Body of pancreas (tissue), 4 donors: ENCODE results near the gene MIEF1. TPM values are rescaled to one million over a fixed set of nuclear protein-coding genes. Genes with fewer than 3 reads are reported as not detected.

Experiments used
- ATAC-seq: fragments of 150-250 bp; one replicate; pipeline ENCODE4 v1.9.1; 2016
- DNase-seq, 4 donors: peaks; one replicate each; pipeline ENCODE4 v3.0.0-alpha.2; 2019
- H3K27ac ChIP-seq, 4 donors: fragments of 200-600 bp; sonication (generic); 1 replicate in 3 of 4; 2 replicates in 1 of 4; pipeline versions ENCODE4 v1.5.1 to v1.6.1; 2016 to 2019; ENCODE audit warnings: mild to moderate bottlenecking in 1 of 4, mixed read lengths in 1 of 4, moderate library complexity in 1 of 4
- H3K27me3 ChIP-seq, 2 donors: fragments of 200-600 bp; sonication (generic); one replicate each; pipeline ENCODE4 v1.6.0; 2016; ENCODE audit warnings: mild to moderate bottlenecking in 1 of 2
- H3K36me3 ChIP-seq, 2 donors: fragments of 200-600 bp; sonication (generic); replicated peaks in 1 of 2; 2 replicates each; pipeline ENCODE4 v1.5.1; 2016; ENCODE audit warnings: low read depth in 2 of 2; ENCODE audit not compliant: insufficient read depth in 1 of 2
- H3K4me1 ChIP-seq: fragments of 200-600 bp; sonication (generic); one replicate; pipeline ENCODE4 v1.6.0; 2016
- H3K4me3 ChIP-seq, 2 donors: fragments of 200-600 bp; sonication (generic); 1 replicate in 1 of 2; 2 replicates in 1 of 2; pipeline ENCODE4 v1.5.1; 2016 to 2019
- H3K9me3 ChIP-seq, 3 donors: fragments of 200-600 bp; sonication (generic); 1 replicate in 2 of 3; 2 replicates in 1 of 3; pipeline ENCODE4 v1.5.1; 2016
- POLR2A ChIP-seq, 3 donors: fragments of 450-650 bp; IDR thresholded peaks; one replicate each; pipeline ENCODE4 v1.6.1; 2016; ENCODE audit warnings: antibody characterized with exemption in 3 of 3, mild to moderate bottlenecking in 2 of 3
- WGBS, 2 donors: methylation state at CpG; one replicate each; pipeline ENCODE4 v1.1.5; 2017; 5-methylcytosine and 5-hydroxymethylcytosine counted together
- intact Hi-C: fragments of 100-400 bp; cut with DNase I; formaldehyde crosslinking; loops from one replicate; pipeline ENCODE4 v1.15.1; 2023
- total RNA-seq, 2 donors: library from RNA; depleted of rRNA; stranded (reverse); fragments of >200 nt; gene quantifications; one replicate each; pipeline ENCODE4 v1.1.0, GENCODE V29; 2016
- TF ChIP-seq, protein P1 (sequence below), 7 experiments: fragments of 450-650 bp in 4 of 7; fragments of 200-600 bp in 3 of 7; sonication (generic) in 3 of 7; IDR thresholded peaks; one replicate each; pipeline ENCODE4 v1.5.1; 2016 to 2019; ENCODE audit warnings: antibody characterized with exemption in 7 of 7

The MIEF1 gene
- total RNA-seq, 2 donors from 2014 or later: 9.1 to 14.8 TPM

DNA sequence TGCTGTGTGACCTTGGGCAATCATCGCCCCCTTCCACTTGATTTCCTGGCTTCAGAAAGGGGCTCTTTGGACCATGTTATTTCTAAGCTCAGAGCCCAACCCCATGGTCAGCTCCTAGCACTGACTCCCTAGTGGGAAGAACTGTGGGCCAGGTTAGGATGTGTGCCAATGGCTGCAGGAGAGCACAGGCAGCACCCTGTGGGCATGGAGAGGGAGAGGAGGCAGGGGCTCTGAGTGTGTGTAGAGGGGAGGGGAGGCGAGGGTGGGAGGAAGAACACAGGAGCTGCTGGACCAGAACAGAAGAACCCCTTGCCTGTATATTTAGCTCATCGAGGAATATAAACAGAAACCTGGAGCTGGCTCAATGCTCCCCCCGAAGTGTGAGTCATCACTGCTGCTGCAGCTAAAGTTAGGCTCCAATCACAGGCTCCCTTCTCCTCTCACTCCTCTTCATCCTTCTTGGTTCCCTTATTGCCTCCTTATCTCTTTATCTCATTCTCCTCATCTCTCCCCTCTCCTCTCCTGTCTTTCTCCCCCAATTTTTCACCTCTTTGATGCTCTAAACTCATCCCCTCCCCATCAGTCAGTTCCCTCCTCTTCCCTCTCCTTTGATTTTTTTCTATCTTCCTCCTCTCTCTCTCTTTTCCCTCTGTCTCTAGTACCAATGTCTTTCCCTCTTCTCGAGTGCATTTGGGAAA is 44.9 kb downstream of the MIEF1 start:
- intact Hi-C loops: no loop called here
- H3K36me3 ChIP-seq: no peaks in the 10 kb centered on the region
- WGBS, 2 donors: 32% methylated on average over 5 of the region's 5 CpGs
- no peaks in the 10 kb centered on the region for H3K9me3 ChIP-seq
- ATAC-seq: no peak
- H3K4me1 ChIP-seq: no peaks in the 10 kb centered on the region
- no peak overlapping the region for H3K4me3 ChIP-seq
- TF ChIP-seq POLR2A (IDR thresholded peaks at IDR 0.05): no peak
- TF ChIP-seq, protein P1, sequence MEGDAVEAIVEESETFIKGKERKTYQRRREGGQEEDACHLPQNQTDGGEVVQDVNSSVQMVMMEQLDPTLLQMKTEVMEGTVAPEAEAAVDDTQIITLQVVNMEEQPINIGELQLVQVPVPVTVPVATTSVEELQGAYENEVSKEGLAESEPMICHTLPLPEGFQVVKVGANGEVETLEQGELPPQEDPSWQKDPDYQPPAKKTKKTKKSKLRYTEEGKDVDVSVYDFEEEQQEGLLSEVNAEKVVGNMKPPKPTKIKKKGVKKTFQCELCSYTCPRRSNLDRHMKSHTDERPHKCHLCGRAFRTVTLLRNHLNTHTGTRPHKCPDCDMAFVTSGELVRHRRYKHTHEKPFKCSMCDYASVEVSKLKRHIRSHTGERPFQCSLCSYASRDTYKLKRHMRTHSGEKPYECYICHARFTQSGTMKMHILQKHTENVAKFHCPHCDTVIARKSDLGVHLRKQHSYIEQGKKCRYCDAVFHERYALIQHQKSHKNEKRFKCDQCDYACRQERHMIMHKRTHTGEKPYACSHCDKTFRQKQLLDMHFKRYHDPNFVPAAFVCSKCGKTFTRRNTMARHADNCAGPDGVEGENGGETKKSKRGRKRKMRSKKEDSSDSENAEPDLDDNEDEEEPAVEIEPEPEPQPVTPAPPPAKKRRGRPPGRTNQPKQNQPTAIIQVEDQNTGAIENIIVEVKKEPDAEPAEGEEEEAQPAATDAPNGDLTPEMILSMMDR (IDR thresholded peaks at IDR 0.05): no peak
- no peak for DNase-seq
- H3K27ac ChIP-seq: no peak overlapping the region
- H3K27me3 ChIP-seq: peaks cover 0 to 4% of the 10 kb centered on the region in 2 donors

DNA sequence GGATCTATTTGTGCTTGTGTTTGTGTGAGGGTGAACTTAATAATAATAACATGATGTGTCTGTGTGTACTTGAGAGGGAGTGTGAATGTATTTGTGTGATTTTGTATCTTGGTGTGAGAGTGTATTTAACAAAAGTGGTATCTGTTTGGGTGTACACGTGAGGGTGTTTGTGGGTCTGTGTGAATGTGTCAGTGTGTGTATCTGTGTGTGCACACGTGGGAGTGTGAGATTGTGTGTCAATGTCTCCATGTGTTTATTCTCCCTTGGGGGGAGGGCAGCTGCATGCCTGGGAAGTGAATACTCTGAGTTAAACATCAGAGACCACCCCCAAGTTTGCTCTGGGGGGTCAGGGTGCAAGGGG is 45.5 kb downstream of the MIEF1 start:
- Histone ChIP-seq H3K36me3 (no peaks in the 10 kb centered on the region), H3K27ac (no peak overlapping the region), H3K4me3 (no peak overlapping the region), H3K9me3 (no peaks in the 10 kb centered on the region), H3K27me3 (peaks cover 0 to 4% of the 10 kb centered on the region in 2 donors), H3K4me1 (no peaks in the 10 kb centered on the region)
- DNase-seq (no peak), ATAC-seq (no peak)
- 33 to 37% methylated on average over 2 of the region's 2 CpGs for whole genome bisulfite sequencing, 2 donors
- intact Hi-C loops: no loop called here
- TF ChIP-seq, protein P1 (IDR thresholded peaks at IDR 0.05): no peak
- TF ChIP-seq POLR2A (IDR thresholded peaks at IDR 0.05): no peak

DNA sequence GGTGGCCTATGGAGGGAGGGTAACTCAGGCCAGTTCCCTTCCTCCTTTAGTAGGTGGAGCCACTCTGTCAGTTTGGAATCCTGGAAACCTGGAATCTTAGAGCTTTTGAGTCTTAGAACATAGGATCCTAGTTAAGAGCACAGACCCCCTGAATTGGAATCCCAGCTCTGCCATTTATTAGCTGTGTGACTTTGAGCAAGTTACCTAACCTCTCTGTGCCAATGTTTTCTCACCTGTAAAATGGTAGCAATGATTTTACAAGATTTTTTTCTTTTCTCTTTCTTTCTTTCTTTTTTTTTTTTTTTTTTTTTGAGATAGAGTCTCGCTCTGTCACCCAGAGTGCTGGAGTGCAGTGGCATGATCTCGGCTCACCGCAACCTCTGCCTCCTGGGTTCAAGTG is 51.3 kb downstream of the MIEF1 start:
- H3K9me3 ChIP-seq: no peaks in the 10 kb centered on the region
- WGBS, 2 donors: 84 to 100% methylated on average over 3 of the region's 3 CpGs
- peaks cover 0 to 12% of the 10 kb centered on the region in 2 donors for H3K27me3 ChIP-seq
- TF ChIP-seq, protein P1 (IDR thresholded peaks at IDR 0.05): no peak
- no peak for TF ChIP-seq POLR2A (IDR thresholded peaks at IDR 0.05)
- H3K27ac ChIP-seq: no peak overlapping the region
- H3K36me3 ChIP-seq: no peaks in the 10 kb centered on the region
- H3K4me3 ChIP-seq: no peak overlapping the region
- DNase-seq: no peak
- H3K4me1 ChIP-seq: peaks cover 10% of the 10 kb centered on the region
- no peak for ATAC-seq
- intact Hi-C loops: no loop called here

DNA sequence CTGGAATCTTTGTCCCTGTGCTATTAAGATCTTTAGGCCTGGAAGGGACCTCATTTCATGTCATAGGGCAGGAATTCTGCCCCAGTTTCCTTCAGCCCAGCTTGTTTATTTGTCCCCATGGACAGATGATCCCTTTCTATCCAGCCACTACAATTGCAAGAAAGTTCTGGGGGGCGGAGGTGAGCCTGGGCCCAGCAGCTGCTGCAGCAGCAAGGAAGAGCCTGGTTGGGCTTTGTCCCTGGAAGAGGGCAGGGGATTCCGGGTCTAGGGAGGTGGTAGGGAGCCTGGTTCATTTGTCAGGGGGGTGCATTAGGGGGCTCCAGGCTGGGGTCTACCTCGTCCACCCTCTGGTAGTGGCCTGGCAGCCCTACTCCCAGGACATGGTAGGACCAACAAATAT is 52.1 kb downstream of the MIEF1 start:
- Histone ChIP-seq H3K27ac (no peak overlapping the region), H3K4me1 (peaks cover 11% of the 10 kb centered on the region), H3K4me3 (no peak overlapping the region), H3K9me3 (no peaks in the 10 kb centered on the region), H3K27me3 (peaks cover 0 to 15% of the 10 kb centered on the region in 2 donors), H3K36me3 (no peaks in the 10 kb centered on the region)
- WGBS, 2 donors: 71 to 83% methylated on average over 3 of the region's 3 CpGs
- no peak for DNase-seq
- TF ChIP-seq POLR2A (IDR thresholded peaks at IDR 0.05): no peak
- TF ChIP-seq, protein P1 (IDR thresholded peaks at IDR 0.05): no peak
- intact Hi-C loops: no loop called here
- ATAC-seq: no peak
